ENCODE data around the gene SLCO4A1. TPM values are rescaled to one million over a fixed set of nuclear protein-coding genes. Genes with fewer than 3 reads are reported as not detected.
A peak's percentile ranks its signal among the peaks of the same experiment; 100 is the strongest.

SLCO4A1 gene
- total and polyA plus RNA-seq, 2 donors (not counting 1 experiment from before 2014, with no cell fraction given), result 0.50 TPM; not detected in 1

- TF ChIP-seq CTCF (conservative IDR thresholded peaks at IDR 0.05 in 1 of 2, IDR thresholded peaks at IDR 0.05 in 1 of 2; ENCODE audit: low read depth in 1 of 2, low read length in 2 of 2), result no peak
- Histone ChIP-seq H3K36me3 (ENCODE audit: control insufficient read depth, insufficient read depth, low read length) (no peaks in the 10 kb centered on the region), H2AFZ (ENCODE audit: low read length) (no peak overlapping the region), H3K9ac (ENCODE audit: insufficient read depth, low read length) (no peak overlapping the region), H3K79me2 (ENCODE audit: control insufficient read depth, insufficient read depth, low read length) (no peaks in the 10 kb centered on the region), H3K4me3 (replicated peaks in 1 of 4; ENCODE audit: control extremely low read depth in 1 of 4, insufficient read depth in 1 of 4, low read depth in 3 of 4, low read length in 4 of 4) (no peak overlapping the region), H4K20me1 (ENCODE audit: control insufficient read depth, extremely low read depth, insufficient read depth, low read length) (no peaks in the 10 kb centered on the region), H3K4me2 (ENCODE audit: extremely low read depth, insufficient read depth, low read length) (no peak overlapping the region), H3K27me3 (ENCODE audit: control insufficient read depth, insufficient read depth, low read length) (no peaks in the 10 kb centered on the region), H3K9me3 (ENCODE audit: control insufficient read depth, insufficient read depth, low read depth, low read length) (no peaks in the 10 kb centered on the region), H3K27ac (ENCODE audit: insufficient read depth, low read length) (no peak overlapping the region), H3K4me1 (ENCODE audit: control insufficient read depth, extremely low read depth, insufficient read depth, low read length) (no peaks in the 10 kb centered on the region)
- DNase-seq (ENCODE audit: low read depth in 2 of 2), result no peak
Observed at GRCh38 chr20:62593616-62594015, 48.7 kb upstream of the SLCO4A1 start.

GRCh38 chr20:62595069-62595468 lies 47.2 kb upstream of the SLCO4A1 start:
- Histone ChIP-seq H3K79me2 (ENCODE audit: control insufficient read depth, insufficient read depth, low read length) (no peaks in the 10 kb centered on the region), H3K9ac (ENCODE audit: insufficient read depth, low read length) (no peak overlapping the region), H3K4me2 (ENCODE audit: extremely low read depth, insufficient read depth, low read length) (no peak overlapping the region), H3K27ac (ENCODE audit: insufficient read depth, low read length) (no peak overlapping the region), H3K27me3 (ENCODE audit: control insufficient read depth, insufficient read depth, low read length) (no peaks in the 10 kb centered on the region), H4K20me1 (ENCODE audit: control insufficient read depth, extremely low read depth, insufficient read depth, low read length) (no peaks in the 10 kb centered on the region), H3K36me3 (ENCODE audit: control insufficient read depth, insufficient read depth, low read length) (no peaks in the 10 kb centered on the region), H3K4me3 (replicated peaks in 1 of 4; ENCODE audit: control extremely low read depth in 1 of 4, insufficient read depth in 1 of 4, low read depth in 3 of 4, low read length in 4 of 4) (no peak overlapping the region), H2AFZ (ENCODE audit: low read length) (no peak overlapping the region), H3K9me3 (ENCODE audit: control insufficient read depth, insufficient read depth, low read depth, low read length) (no peaks in the 10 kb centered on the region), H3K4me1 (ENCODE audit: control insufficient read depth, extremely low read depth, insufficient read depth, low read length) (no peaks in the 10 kb centered on the region)
- no peak for DNase-seq (ENCODE audit: low read depth in 2 of 2)
- TF ChIP-seq CTCF (conservative IDR thresholded peaks at IDR 0.05 in 1 of 2, IDR thresholded peaks at IDR 0.05 in 1 of 2; ENCODE audit: low read depth in 1 of 2, low read length in 2 of 2) (no peak), EZH2 (IDR thresholded peaks at IDR 0.05; ENCODE audit: low read length, missing control alignments) (no peak)

DNA sequence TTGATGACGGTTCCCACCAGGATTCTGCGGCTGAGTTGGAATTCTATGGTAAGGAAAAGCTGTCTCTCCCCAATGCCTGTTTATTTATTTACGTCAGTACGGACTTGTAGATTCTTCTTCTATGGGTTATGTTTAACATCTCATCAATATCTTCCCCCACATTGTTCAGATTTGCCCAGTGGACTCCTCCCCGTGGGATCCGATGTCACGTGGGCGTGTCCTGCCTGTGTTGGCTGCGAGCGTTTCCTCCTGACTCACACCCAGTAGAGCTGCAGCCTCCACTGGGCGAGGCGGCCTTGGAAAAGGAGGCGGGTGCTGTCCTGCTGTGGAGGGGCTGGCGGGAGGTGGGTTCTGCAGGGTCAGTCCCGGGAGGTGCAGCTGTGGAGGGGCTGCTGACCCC lies 46.8 kb upstream of the SLCO4A1 start:
- no peak overlapping the region for H2AFZ ChIP-seq (ENCODE audit: low read length)
- no peaks in the 10 kb centered on the region for H3K4me1 ChIP-seq (ENCODE audit: control insufficient read depth, extremely low read depth, insufficient read depth, low read length)
- no peak overlapping the region for H3K4me2 ChIP-seq (ENCODE audit: extremely low read depth, insufficient read depth, low read length)
- DNase-seq (ENCODE audit: low read depth in 2 of 2), result peak; percentile 53 to 67
- no peaks in the 10 kb centered on the region for H3K27me3 ChIP-seq (ENCODE audit: control insufficient read depth, insufficient read depth, low read length)
- no peak overlapping the region for H3K4me3 ChIP-seq (replicated peaks in 1 of 4; ENCODE audit: control extremely low read depth in 1 of 4, insufficient read depth in 1 of 4, low read depth in 3 of 4, low read length in 4 of 4)
- H3K36me3 ChIP-seq (ENCODE audit: control insufficient read depth, insufficient read depth, low read length), result no peaks in the 10 kb centered on the region
- no peak overlapping the region for H3K9ac ChIP-seq (ENCODE audit: insufficient read depth, low read length)
- no peak for TF ChIP-seq CTCF (conservative IDR thresholded peaks at IDR 0.05 in 1 of 2, IDR thresholded peaks at IDR 0.05 in 1 of 2; ENCODE audit: low read depth in 1 of 2, low read length in 2 of 2)
- TF ChIP-seq EZH2 (IDR thresholded peaks at IDR 0.05; ENCODE audit: low read length, missing control alignments), result no peak
- no peak overlapping the region for H3K27ac ChIP-seq (ENCODE audit: insufficient read depth, low read length)
- no peaks in the 10 kb centered on the region for H3K9me3 ChIP-seq (ENCODE audit: control insufficient read depth, insufficient read depth, low read depth, low read length)
- H3K79me2 ChIP-seq (ENCODE audit: control insufficient read depth, insufficient read depth, low read length), result no peaks in the 10 kb centered on the region
- H4K20me1 ChIP-seq (ENCODE audit: control insufficient read depth, extremely low read depth, insufficient read depth, low read length), result no peaks in the 10 kb centered on the region

All from fibroblast of lung (primary cell).